OCI-LY1 (cell line): ENCODE measurements around the gene QRSL1.
"Not testable (repeated sequence)": the region's sequence is repeated elsewhere in the genome, so short reads cannot be mapped to it uniquely, and the experiment has no call there.

Experiments
- H2AFZ ChIP-seq: fragments of 200-600 bp; sonication (generic), shearing (Covaris generic); 2 replicates; pipeline ENCODE4 v1.6.0; 2014; ENCODE audit warnings: antibody characterized with exemption, mild to moderate bottlenecking, low read length
- H3F3A ChIP-seq: fragments of 200-600 bp; sonication (generic), shearing (Covaris generic); 2 replicates; pipeline ENCODE4 v1.6.0; 2014; ENCODE audit warnings: mild to moderate bottlenecking, antibody characterized with exemption, low read length, moderate library complexity; ENCODE audit not compliant: insufficient read depth
- H3K27ac ChIP-seq: fragments of 200-600 bp; sonication (generic); 2 replicates; pipeline ENCODE4 v1.5.1; 2014; ENCODE audit warnings: low read length, mixed run types, mild to moderate bottlenecking, low read depth; ENCODE audit not compliant: poor library complexity, severe bottlenecking
- H3K27me3 ChIP-seq: fragments of 200-600 bp; sonication (generic); 2 replicates; pipeline ENCODE4 v1.6.0; 2014; ENCODE audit warnings: antibody characterized with exemption, mild to moderate bottlenecking, low read length, moderate library complexity; ENCODE audit not compliant: insufficient read depth
- H3K36me3 ChIP-seq: fragments of 200-600 bp; sonication (generic); 2 replicates; pipeline ENCODE4 v1.6.1; 2014; ENCODE audit warnings: mild to moderate bottlenecking, antibody characterized with exemption, low read length, moderate library complexity, mixed read lengths; ENCODE audit not compliant: insufficient read depth
- H3K4me1 ChIP-seq: fragments of 200-600 bp; sonication (generic); 2 replicates; pipeline ENCODE4 v1.5.1; 2014; ENCODE audit warnings: mild to moderate bottlenecking, low read length, moderate library complexity; ENCODE audit not compliant: insufficient read depth, severe bottlenecking
- H3K4me2 ChIP-seq: fragments of 200-600 bp; sonication (generic), shearing (Covaris generic); 2 replicates; pipeline ENCODE4 v1.6.1; 2014; ENCODE audit warnings: low read length
- H3K4me3 ChIP-seq: fragments of 200-600 bp; sonication (generic); 2 replicates; pipeline ENCODE4 v1.5.1; 2014; ENCODE audit warnings: low read length, low read depth, mild to moderate bottlenecking, mixed read lengths; ENCODE audit not compliant: poor library complexity, severe bottlenecking
- H3K79me2 ChIP-seq: fragments of 200-600 bp; shearing (Covaris generic); 2 replicates; pipeline ENCODE4 v1.6.1; 2016; ENCODE audit warnings: mixed run types, low read length, mixed read lengths; ENCODE audit not compliant: insufficient read depth
- H3K9ac ChIP-seq: fragments of 200-600 bp; sonication (generic), shearing (Covaris generic); 2 replicates; pipeline ENCODE4 v1.6.1; 2014; ENCODE audit warnings: mild to moderate bottlenecking, low read length, mixed read lengths
- H3K9me2 ChIP-seq: fragments of 200-600 bp; sonication (generic), shearing (Covaris generic); 2 replicates; pipeline ENCODE4 v1.6.1; 2014; ENCODE audit warnings: low read depth, mild to moderate bottlenecking, low read length, mixed read lengths
- H3K9me3 ChIP-seq: fragments of 200-600 bp; shearing (Covaris generic); 2 replicates; pipeline ENCODE4 v1.6.1; 2014; ENCODE audit warnings: low read length, mixed read lengths
- H4K20me1 ChIP-seq: fragments of 200-600 bp; sonication (generic), shearing (Covaris generic); 2 replicates; pipeline ENCODE4 v1.6.0; 2016; ENCODE audit warnings: mild to moderate bottlenecking, low read length; ENCODE audit not compliant: insufficient read depth
- EZH2 ChIP-seq: fragments of 200-600 bp; sonication (generic), shearing (Covaris generic); IDR thresholded peaks from 2 replicates; pipeline ENCODE4 v1.8.0; 2017; ENCODE audit warnings: borderline replicate concordance, mixed run types, mild to moderate bottlenecking, antibody characterized with exemption, low read length, moderate library complexity, mixed read lengths
- TF ChIP-seq, protein P1 (sequence below): fragments of 200-600 bp; sonication (generic), shearing (Covaris generic); IDR thresholded peaks from 2 replicates; pipeline ENCODE4 v1.5.1; 2017; ENCODE audit warnings: mild to moderate bottlenecking, antibody characterized with exemption, low read length, moderate library complexity, mixed read lengths

QRSL1 gene

DNA sequence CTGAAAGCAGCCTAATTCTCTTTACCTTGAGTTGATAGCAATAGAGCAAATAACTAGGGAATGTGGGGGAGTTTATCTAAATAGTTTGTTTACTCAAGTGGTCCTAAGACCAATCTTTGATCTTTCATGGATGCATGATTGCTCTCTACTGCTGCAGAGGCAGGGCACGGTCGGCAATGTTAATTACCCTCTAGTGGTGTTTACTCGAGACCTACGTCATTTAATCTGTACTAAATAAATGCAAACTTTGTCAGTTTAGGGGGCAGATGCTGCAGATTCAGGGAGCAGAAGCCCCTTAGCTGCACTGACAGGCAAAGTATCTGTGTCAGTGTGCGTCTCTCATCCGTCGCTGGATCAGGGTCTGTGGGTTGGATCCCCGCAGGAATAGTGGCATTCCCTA, 7.0 kb upstream of the QRSL1 start:
- Histone ChIP-seq H4K20me1 (no peaks in the 10 kb centered on the region), H3K36me3 (peaks cover 50% of the 10 kb centered on the region), H3K4me1 (peaks cover 45% of the 10 kb centered on the region), H3K79me2 (peaks cover 11% of the 10 kb centered on the region), H3K27me3 (no peaks in the 10 kb centered on the region), H2AFZ (no peak overlapping the region), H3K4me2 (no peak overlapping the region), H3K9me3 (0 out of 2 replicates have a peak, but pooled peaks cover 3% of the 10 kb centered on the region), H3F3A (peaks cover 7% of the 10 kb centered on the region; the same call in 1 of the 2 replicates), H3K9ac (no peak overlapping the region), H3K4me3 (no peak overlapping the region), H3K27ac (no peak overlapping the region), H3K9me2 (no peaks in the 10 kb centered on the region)
- TF ChIP-seq EZH2: no peak
- TF ChIP-seq, protein P1, sequence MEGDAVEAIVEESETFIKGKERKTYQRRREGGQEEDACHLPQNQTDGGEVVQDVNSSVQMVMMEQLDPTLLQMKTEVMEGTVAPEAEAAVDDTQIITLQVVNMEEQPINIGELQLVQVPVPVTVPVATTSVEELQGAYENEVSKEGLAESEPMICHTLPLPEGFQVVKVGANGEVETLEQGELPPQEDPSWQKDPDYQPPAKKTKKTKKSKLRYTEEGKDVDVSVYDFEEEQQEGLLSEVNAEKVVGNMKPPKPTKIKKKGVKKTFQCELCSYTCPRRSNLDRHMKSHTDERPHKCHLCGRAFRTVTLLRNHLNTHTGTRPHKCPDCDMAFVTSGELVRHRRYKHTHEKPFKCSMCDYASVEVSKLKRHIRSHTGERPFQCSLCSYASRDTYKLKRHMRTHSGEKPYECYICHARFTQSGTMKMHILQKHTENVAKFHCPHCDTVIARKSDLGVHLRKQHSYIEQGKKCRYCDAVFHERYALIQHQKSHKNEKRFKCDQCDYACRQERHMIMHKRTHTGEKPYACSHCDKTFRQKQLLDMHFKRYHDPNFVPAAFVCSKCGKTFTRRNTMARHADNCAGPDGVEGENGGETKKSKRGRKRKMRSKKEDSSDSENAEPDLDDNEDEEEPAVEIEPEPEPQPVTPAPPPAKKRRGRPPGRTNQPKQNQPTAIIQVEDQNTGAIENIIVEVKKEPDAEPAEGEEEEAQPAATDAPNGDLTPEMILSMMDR: no peak

DNA sequence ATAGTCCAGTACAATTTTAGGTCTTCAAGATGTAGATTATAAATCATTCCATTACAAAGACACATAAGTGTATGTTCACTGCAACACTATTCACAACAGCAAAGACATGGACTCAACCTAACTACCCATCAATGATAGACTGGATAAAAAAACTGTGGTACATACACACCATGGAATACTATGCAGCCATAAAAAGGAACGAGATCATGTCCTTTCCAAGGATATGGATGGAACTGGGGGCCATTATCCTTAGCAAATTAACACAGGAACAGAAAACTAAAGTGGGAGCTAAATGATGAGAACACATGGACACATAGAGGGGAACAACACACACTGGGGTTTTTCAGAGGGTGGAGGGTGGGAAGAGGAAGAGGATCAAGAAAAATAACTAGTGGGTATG, 6.3 kb upstream of the QRSL1 start:
- H3F3A ChIP-seq: peaks cover 7% of the 10 kb centered on the region; the same call in 1 of the 2 replicates
- H3K36me3 ChIP-seq: peaks cover 45% of the 10 kb centered on the region
- no peak overlapping the region for H2AFZ ChIP-seq
- H3K9ac ChIP-seq: no peak overlapping the region
- H3K27me3 ChIP-seq: no peaks in the 10 kb centered on the region
- H3K4me1 ChIP-seq: peaks cover 44% of the 10 kb centered on the region
- H3K9me2 ChIP-seq: no peaks in the 10 kb centered on the region
- H3K27ac ChIP-seq: no peak overlapping the region
- no peak overlapping the region for H3K4me3 ChIP-seq
- no peaks in the 10 kb centered on the region for H4K20me1 ChIP-seq
- no peak overlapping the region for H3K4me2 ChIP-seq
- no peak for TF ChIP-seq EZH2
- TF ChIP-seq, protein P1: no peak
- peaks cover 12% of the 10 kb centered on the region for H3K79me2 ChIP-seq
- H3K9me3 ChIP-seq: 0 out of 2 replicates have a peak, but pooled peaks cover 3% of the 10 kb centered on the region

DNA sequence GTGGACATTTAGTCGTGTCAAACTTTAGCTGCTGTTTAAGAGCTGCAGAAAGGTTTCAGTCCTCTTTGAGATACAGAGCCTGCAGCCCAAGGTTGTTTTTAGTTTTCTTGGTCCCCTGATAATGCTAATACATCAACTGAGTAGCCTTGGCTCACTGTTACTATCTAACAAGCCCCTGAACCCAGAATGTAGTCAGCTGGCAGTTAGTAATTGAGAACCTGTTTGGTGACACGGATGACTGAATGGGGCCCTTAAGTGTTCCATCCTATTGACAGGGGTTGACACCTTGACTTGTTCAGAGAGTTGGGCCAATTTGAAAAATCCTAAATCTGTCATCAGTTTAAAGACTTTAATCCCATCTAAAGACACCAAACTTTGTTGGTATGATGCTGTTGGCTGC, 2.9 kb upstream of the QRSL1 start:
- Histone ChIP-seq H3K4me2 (peak overlapping the region; percentile 88), H3K9me2 (no peaks in the 10 kb centered on the region), H3K9me3 (0 out of 2 replicates have a peak, but pooled peaks cover 3% of the 10 kb centered on the region), H3K4me3 (peak overlapping the region; percentile 84), H3F3A (no peaks in the 10 kb centered on the region; the same call in 1 of the 2 replicates), H3K4me1 (peaks cover 49% of the 10 kb centered on the region), H3K27ac (peak overlapping the region; percentile 93), H3K27me3 (no peaks in the 10 kb centered on the region), H3K9ac (peak overlapping the region; percentile 88), H3K79me2 (peaks cover 36% of the 10 kb centered on the region), H4K20me1 (no peaks in the 10 kb centered on the region), H3K36me3 (peaks cover 24% of the 10 kb centered on the region), H2AFZ (no peak overlapping the region)
- TF ChIP-seq, protein P1: no peak
- no peak for TF ChIP-seq EZH2

DNA sequence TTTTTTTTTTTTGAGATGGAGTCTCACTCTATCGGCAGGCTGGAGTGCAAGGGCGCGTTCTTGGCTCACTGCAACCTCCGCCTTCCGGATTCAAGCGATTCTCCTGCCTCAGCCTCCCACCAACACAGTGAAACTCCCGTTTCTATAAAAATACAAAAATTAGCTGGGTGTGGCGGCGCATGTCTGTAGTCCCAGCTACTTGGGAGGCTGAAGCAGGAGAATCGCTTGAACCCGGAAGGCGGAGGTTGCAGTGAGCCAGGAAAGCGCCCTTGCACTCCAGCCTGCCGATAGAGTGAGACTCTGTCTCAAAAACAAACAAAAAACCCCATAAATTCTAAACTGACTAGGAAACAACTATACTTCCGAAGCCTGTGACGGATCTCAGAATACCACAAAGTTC, 1.6 kb upstream of the QRSL1 start:
- H3K4me2 ChIP-seq: peak overlapping the region; percentile 88
- not testable (repeated sequence) for H4K20me1 ChIP-seq, H3K9me2 ChIP-seq, H3K27me3 ChIP-seq, H2AFZ ChIP-seq, H3K9me3 ChIP-seq, H3F3A ChIP-seq
- H3K4me1 ChIP-seq: peaks cover 57% of the 10 kb centered on the region
- H3K36me3 ChIP-seq: peaks cover 17% of the 10 kb centered on the region
- H3K4me3 ChIP-seq: peak overlapping the region; percentile 84
- H3K9ac ChIP-seq: peak overlapping the region; percentile 88
- H3K79me2 ChIP-seq: peaks cover 49% of the 10 kb centered on the region
- H3K27ac ChIP-seq: peak overlapping the region; percentile 93
